GM10266 (cell line): ENCODE measurements around the gene ARPC4.

ENCODE experiments used
- DNase-seq: peaks from one replicate; pipeline ENCODE4 v3.0.0; 2012; ENCODE audit errors: extremely low spot score
- CTCF ChIP-seq: IDR thresholded peaks from 2 replicates; pipeline ENCODE4 v1.5.1; 2012; ENCODE audit warnings: mild to moderate bottlenecking, low read depth; ENCODE audit not compliant: control insufficient read depth, insufficient read depth; ENCODE audit errors: missing control alignments

ARPC4 gene

GRCh38 chr3:9761919-9762318, 31.0 kb upstream of the ARPC4 start:
- no peak for DNase-seq
- TF ChIP-seq CTCF: no peak

- no peak for TF ChIP-seq CTCF
- no peak for DNase-seq
Observed at GRCh38 chr3:9762871-9763270, 30.0 kb upstream of the ARPC4 start.

GRCh38 chr3:9765865-9766264, 27.0 kb upstream of the ARPC4 start:
- no peak for TF ChIP-seq CTCF
- no peak for DNase-seq

- no peak for DNase-seq
- no peak for TF ChIP-seq CTCF
Observed at GRCh38 chr3:9767418-9767817, 25.5 kb upstream of the ARPC4 start.

GRCh38 chr3:9768141-9768775, 24.6 kb upstream of the ARPC4 start:
- TF ChIP-seq CTCF: no peak
- DNase-seq: no peak

GRCh38 chr3:9769012-9769411, 23.9 kb upstream of the ARPC4 start:
- no peak for DNase-seq
- no peak for TF ChIP-seq CTCF

GRCh38 chr3:9769426-9770275, 23.2 kb upstream of the ARPC4 start, which contains the start of gene CAMK1:
CAMK1 (minus strand) TSS chr3:9769947; CDS start chr3:9767749, 2,198 bp downstream.
- peak; percentile 5 for TF ChIP-seq CTCF
- DNase-seq: peak; percentile 78
